Measurements from ENCODE around the gene DOCK1. TPM values are rescaled to one million over a fixed set of nuclear protein-coding genes. Genes with fewer than 3 reads are reported as not detected.

DOCK1 gene
- total RNA-seq, 1 donor from 2014 or later, result 57.8 TPM

- Mint-ChIP-seq H3K36me3 (ENCODE audit: low read depth) (peaks cover 48% of the 10 kb centered on the region), H3K27ac (ENCODE audit: unreplicated experiment) (no peak overlapping the region), H3K4me1 (ENCODE audit: low read depth) (no peaks in the 10 kb centered on the region), H3K27me3 (ENCODE audit: low read depth) (no peaks in the 10 kb centered on the region), H3K9me3 (ENCODE audit: low read depth) (no peaks in the 10 kb centered on the region), H3K4me3 (ENCODE audit: unreplicated experiment) (no peak overlapping the region)
- TF ChIP-seq, protein P1, sequence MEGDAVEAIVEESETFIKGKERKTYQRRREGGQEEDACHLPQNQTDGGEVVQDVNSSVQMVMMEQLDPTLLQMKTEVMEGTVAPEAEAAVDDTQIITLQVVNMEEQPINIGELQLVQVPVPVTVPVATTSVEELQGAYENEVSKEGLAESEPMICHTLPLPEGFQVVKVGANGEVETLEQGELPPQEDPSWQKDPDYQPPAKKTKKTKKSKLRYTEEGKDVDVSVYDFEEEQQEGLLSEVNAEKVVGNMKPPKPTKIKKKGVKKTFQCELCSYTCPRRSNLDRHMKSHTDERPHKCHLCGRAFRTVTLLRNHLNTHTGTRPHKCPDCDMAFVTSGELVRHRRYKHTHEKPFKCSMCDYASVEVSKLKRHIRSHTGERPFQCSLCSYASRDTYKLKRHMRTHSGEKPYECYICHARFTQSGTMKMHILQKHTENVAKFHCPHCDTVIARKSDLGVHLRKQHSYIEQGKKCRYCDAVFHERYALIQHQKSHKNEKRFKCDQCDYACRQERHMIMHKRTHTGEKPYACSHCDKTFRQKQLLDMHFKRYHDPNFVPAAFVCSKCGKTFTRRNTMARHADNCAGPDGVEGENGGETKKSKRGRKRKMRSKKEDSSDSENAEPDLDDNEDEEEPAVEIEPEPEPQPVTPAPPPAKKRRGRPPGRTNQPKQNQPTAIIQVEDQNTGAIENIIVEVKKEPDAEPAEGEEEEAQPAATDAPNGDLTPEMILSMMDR (IDR thresholded peaks at IDR 0.05), result no peak
- no peak for DNase-seq (ENCODE audit: low spot score)
Observed at GRCh38 chr10:127447197-127447596, 542.0 kb downstream of the DOCK1 start.

DNA sequence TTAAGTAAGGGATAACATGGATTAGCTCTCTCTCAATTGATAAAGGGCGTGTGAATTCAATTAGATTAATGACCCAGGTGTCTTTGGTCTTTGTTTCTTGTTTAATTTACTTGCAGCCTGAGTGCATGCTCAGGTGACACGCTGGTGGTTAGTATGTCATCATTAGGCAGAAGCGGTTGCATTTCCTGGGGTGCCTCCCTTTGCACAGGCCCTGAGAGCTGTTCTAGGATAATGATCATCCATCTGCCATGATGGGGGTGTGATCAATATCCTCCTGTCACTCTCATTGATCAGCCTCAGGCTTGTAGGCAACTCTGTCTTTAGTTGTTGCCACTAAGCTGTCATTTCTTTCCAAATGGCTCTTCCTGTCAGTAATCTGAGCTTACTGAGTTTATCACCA is 544.3 kb downstream of the DOCK1 start:
- Mint-ChIP-seq H3K9me3 (ENCODE audit: low read depth) (no peaks in the 10 kb centered on the region), H3K4me3 (ENCODE audit: unreplicated experiment) (no peak overlapping the region), H3K36me3 (ENCODE audit: low read depth) (peaks cover 35% of the 10 kb centered on the region), H3K4me1 (ENCODE audit: low read depth) (no peaks in the 10 kb centered on the region), H3K27ac (ENCODE audit: unreplicated experiment) (no peak overlapping the region), H3K27me3 (ENCODE audit: low read depth) (no peaks in the 10 kb centered on the region)
- TF ChIP-seq, protein P1 (IDR thresholded peaks at IDR 0.05), result no peak
- DNase-seq (ENCODE audit: low spot score), result no peak

DNA sequence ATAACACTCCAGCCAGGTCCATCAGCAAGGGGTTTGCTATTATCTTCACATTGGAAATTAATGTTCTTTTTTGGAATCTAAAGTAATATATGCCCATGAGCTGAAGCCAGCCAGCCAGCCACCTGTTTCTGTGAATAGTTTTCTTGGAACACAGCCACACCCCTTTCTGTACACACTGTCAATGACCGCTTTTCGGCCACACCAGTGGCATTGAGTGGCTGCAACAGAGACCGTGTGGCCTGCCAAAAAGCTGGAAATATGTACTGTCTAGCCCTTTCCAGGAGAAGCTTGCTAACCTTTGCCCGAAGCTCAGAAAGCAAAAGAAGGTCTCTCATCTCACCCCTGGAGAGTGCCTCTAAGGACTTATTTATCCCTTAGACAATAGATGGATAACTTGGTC is 545.4 kb downstream of the DOCK1 start:
- no peak overlapping the region for H3K27ac Mint-ChIP-seq (ENCODE audit: unreplicated experiment)
- no peaks in the 10 kb centered on the region for H3K27me3 Mint-ChIP-seq (ENCODE audit: low read depth)
- TF ChIP-seq, protein P1 (IDR thresholded peaks at IDR 0.05), result no peak
- H3K4me3 Mint-ChIP-seq (ENCODE audit: unreplicated experiment), result no peak overlapping the region
- H3K4me1 Mint-ChIP-seq (ENCODE audit: low read depth), result no peaks in the 10 kb centered on the region
- peaks cover 28% of the 10 kb centered on the region for H3K36me3 Mint-ChIP-seq (ENCODE audit: low read depth)
- H3K9me3 Mint-ChIP-seq (ENCODE audit: low read depth), result no peaks in the 10 kb centered on the region
- no peak for DNase-seq (ENCODE audit: low spot score)

- TF ChIP-seq, protein P1 (IDR thresholded peaks at IDR 0.05), result no peak
- no peaks in the 10 kb centered on the region for H3K27me3 Mint-ChIP-seq (ENCODE audit: low read depth)
Observed at GRCh38 chr10:127451628-127452027, 546.4 kb downstream of the DOCK1 start.

DNA sequence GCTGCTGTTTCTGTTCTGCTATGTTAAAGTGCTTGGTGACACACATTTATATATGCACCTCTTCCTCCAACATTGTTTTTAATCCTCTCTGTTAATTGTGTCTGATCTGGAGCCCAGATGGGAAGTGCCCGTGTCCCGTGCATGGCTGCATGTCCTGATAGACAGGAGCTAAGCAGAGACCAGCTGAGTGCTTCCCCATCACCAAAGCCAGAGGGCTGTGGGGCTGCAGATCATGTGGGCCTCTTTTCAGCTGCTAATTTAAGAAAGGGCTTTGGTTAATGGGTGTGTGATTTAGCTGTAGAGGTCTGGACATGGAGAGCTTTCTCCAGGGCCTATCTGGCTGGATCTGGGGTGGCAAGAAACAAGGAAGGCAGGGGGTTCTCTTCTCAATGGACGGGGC is 547.3 kb downstream of the DOCK1 start:
- no peak for DNase-seq (ENCODE audit: low spot score)
- TF ChIP-seq, protein P1 (IDR thresholded peaks at IDR 0.05), result no peak
- no peak overlapping the region for H3K4me3 Mint-ChIP-seq (ENCODE audit: unreplicated experiment)
- H3K36me3 Mint-ChIP-seq (ENCODE audit: low read depth), result peaks cover 24% of the 10 kb centered on the region
- no peaks in the 10 kb centered on the region for H3K9me3 Mint-ChIP-seq (ENCODE audit: low read depth)
- H3K4me1 Mint-ChIP-seq (ENCODE audit: low read depth), result no peaks in the 10 kb centered on the region
- H3K27me3 Mint-ChIP-seq (ENCODE audit: low read depth), result no peaks in the 10 kb centered on the region
- no peak overlapping the region for H3K27ac Mint-ChIP-seq (ENCODE audit: unreplicated experiment)

More at GRCh38 chr10:127451628-127452027, 546.4 kb downstream of the DOCK1 start:
- no peaks in the 10 kb centered on the region for H3K9me3 Mint-ChIP-seq (ENCODE audit: low read depth)
- H3K4me1 Mint-ChIP-seq (ENCODE audit: low read depth), result no peaks in the 10 kb centered on the region
- no peak overlapping the region for H3K27ac Mint-ChIP-seq (ENCODE audit: unreplicated experiment)
- H3K36me3 Mint-ChIP-seq (ENCODE audit: low read depth), result peaks cover 33% of the 10 kb centered on the region
- H3K4me3 Mint-ChIP-seq (ENCODE audit: unreplicated experiment), result no peak overlapping the region
- no peak for DNase-seq (ENCODE audit: low spot score)
